ENCODE measurements around the gene CHP1. TPM values are rescaled to one million over a fixed set of nuclear protein-coding genes. Genes with fewer than 3 reads are reported as not detected.

The CHP1 gene
- total and polyA plus RNA-seq, 8 donors: 59.6 to 387 (median 118) TPM

DNA sequence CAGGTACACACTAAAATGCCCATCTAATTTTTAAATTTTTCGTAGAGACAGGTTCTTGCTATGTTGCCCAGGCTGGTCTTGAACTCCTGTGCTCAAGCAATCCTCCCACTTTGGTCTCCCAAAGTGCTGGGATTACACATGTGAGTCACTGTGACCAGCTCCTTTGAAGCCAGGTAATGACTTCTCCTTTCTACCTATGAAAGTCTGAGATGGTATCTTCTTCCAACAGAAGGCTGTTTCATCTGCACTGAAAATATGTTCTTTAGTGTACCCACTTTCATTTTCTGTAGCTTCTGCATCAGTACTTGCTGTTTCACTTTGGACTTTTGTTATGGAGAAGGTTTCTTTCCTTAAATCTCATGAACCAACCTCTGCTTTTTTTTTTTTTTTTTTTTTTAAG, 92.5 kb downstream of the CHP1 start:
- intact Hi-C loops (cut with DNase I; ENCODE audit: low total_unique reads): no loop called here
- no peaks in the 10 kb centered on the region for H3K4me1 ChIP-seq
- H3K36me3 ChIP-seq: no peaks in the 10 kb centered on the region
- H3K9me3 ChIP-seq: no peaks in the 10 kb centered on the region
- TF ChIP-seq POLR2AphosphoS5 (IDR thresholded peaks at IDR 0.05): no peak
- TF ChIP-seq, protein P1, sequence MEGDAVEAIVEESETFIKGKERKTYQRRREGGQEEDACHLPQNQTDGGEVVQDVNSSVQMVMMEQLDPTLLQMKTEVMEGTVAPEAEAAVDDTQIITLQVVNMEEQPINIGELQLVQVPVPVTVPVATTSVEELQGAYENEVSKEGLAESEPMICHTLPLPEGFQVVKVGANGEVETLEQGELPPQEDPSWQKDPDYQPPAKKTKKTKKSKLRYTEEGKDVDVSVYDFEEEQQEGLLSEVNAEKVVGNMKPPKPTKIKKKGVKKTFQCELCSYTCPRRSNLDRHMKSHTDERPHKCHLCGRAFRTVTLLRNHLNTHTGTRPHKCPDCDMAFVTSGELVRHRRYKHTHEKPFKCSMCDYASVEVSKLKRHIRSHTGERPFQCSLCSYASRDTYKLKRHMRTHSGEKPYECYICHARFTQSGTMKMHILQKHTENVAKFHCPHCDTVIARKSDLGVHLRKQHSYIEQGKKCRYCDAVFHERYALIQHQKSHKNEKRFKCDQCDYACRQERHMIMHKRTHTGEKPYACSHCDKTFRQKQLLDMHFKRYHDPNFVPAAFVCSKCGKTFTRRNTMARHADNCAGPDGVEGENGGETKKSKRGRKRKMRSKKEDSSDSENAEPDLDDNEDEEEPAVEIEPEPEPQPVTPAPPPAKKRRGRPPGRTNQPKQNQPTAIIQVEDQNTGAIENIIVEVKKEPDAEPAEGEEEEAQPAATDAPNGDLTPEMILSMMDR (IDR thresholded peaks at IDR 0.05): no peak
- TF ChIP-seq EP300 (IDR thresholded peaks at IDR 0.05): no peak
- TF ChIP-seq POLR2A (IDR thresholded peaks at IDR 0.05): no peak
- no peak overlapping the region for H3K4me3 ChIP-seq
- H3K27me3 ChIP-seq: no peaks in the 10 kb centered on the region
- DNase-seq: no peak
- H3K27ac ChIP-seq: no peak overlapping the region
- 91 to 100% (median 97%) methylated on average over 1 of the region's 1 CpG for WGBS, 5 donors

DNA sequence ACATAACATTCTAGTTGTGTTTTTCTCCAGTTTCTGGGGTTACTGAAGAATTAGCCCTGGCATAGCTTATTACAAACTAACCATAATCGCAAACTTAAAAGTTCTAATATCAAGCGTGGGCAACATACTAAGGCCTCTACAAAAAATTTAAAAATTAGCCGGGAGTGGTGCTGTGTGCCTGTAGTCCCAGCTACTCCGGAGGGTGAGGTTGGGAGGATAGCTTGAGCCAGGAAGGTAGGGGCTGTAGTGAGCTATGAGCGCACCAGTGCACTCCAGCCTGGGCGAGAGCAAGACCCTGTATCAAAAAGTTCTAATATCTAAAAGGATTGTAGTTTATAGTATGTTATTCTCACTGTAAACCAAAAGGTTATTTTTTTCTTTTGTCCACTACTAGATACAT, 100.2 kb downstream of the CHP1 start:
- WGBS, 5 donors: 68 to 73% (median 72%) methylated on average over 6 of the region's 6 CpGs

More for the DNA sequence above, 100.2 kb downstream of the CHP1 start:
- no peak for TF ChIP-seq POLR2AphosphoS5 (IDR thresholded peaks at IDR 0.05)
- TF ChIP-seq, protein P1 (IDR thresholded peaks at IDR 0.05): no peak
- TF ChIP-seq POLR2A (IDR thresholded peaks at IDR 0.05): no peak
- TF ChIP-seq EP300 (IDR thresholded peaks at IDR 0.05): no peak
- Histone ChIP-seq H3K9me3 (no peaks in the 10 kb centered on the region), H3K36me3 (no peaks in the 10 kb centered on the region), H3K4me3 (peak overlapping the region in 2 of 4 donors; percentile 80 to 93), H3K27ac (no peak overlapping the region), H3K27me3 (no peaks in the 10 kb centered on the region), H3K4me1 (peaks cover 10 to 33% (median 20%) of the 10 kb centered on the region in 4 donors)
- intact Hi-C loops (cut with DNase I; ENCODE audit: low total_unique reads): no loop called here
- no peak for DNase-seq

Other genes with a start within 250 kb of the CHP1 start
- 10 to 100 TPM; 28.1 to 40.8 (median 32.6) TPM for gene INO80, start 115.0 kb upstream of the CHP1 start, total RNA-seq
- 10 to 100 TPM in 1 of 3 donors, 1 to 10 TPM in 2; 4.6 to 13.1 (median 9.0) TPM for gene INO80, start 115.0 kb upstream of the CHP1 start, polyA plus RNA-seq
- gene EXD1, start 511 bp upstream of the CHP1 start, total RNA-seq: not detected
- gene EXD1, start 511 bp upstream of the CHP1 start, polyA plus RNA-seq: not detected
- 1 to 10 TPM in 3 of 5 donors, not detected in 2; 4.6 to 9.6 (median 5.2) TPM for gene OIP5, start 101.3 kb downstream of the CHP1 start, total RNA-seq
- 1 to 10 TPM; 2.5 to 3.7 (median 3.4) TPM for gene OIP5, start 101.3 kb downstream of the CHP1 start, polyA plus RNA-seq
- gene NUSAP1, start 101.6 kb downstream of the CHP1 start, total RNA-seq: 10 to 100 TPM in 3 of 5 donors, 1 to 10 TPM in 2; 2.9 to 55.8 (median 33.4) TPM
- gene NUSAP1, start 101.6 kb downstream of the CHP1 start, polyA plus RNA-seq: 10 to 100 TPM in 1 of 3 donors, 1 to 10 TPM in 2; 3.4 to 18.5 (median 6.4) TPM
- gene NDUFAF1, start 171.2 kb downstream of the CHP1 start, total RNA-seq: 10 to 100 TPM in 4 of 5 donors, 1 to 10 TPM in 1; 7.4 to 74.1 (median 17.8) TPM
- gene NDUFAF1, start 171.2 kb downstream of the CHP1 start, polyA plus RNA-seq: 10 to 100 TPM; 16.5 to 20.2 (median 18.9) TPM
- 10 to 100 TPM in 4 of 5 donors, 1 to 10 TPM in 1; 8.8 to 47.9 (median 44.6) TPM for gene RTF1, start 185.8 kb downstream of the CHP1 start, total RNA-seq
- gene RTF1, start 185.8 kb downstream of the CHP1 start, polyA plus RNA-seq: 10 to 100 TPM; 13.4 to 46.0 (median 16.7) TPM

Data from stomach (tissue), 9 donors.